Thyroid gland (tissue), 4 donors: Measurements from ENCODE around the gene ATP2A3. TPM values are rescaled to one million over a fixed set of nuclear protein-coding genes. Genes with fewer than 3 reads are reported as not detected.

ENCODE experiments used
- DNase-seq, 2 donors: peaks; one replicate each; pipeline ENCODE4 v3.0.0-alpha.2; 2019
- H3K27ac ChIP-seq, 3 donors: fragments of 200-600 bp; sonication (generic); 1 replicate in 2 of 3; 2 replicates in 1 of 3; pipeline ENCODE4 v1.5.1; 2016 to 2019; ENCODE audit warnings: mild to moderate bottlenecking in 1 of 3, moderate library complexity in 1 of 3
- H3K27me3 ChIP-seq: fragments of 200-600 bp; sonication (generic); one replicate; pipeline ENCODE4 v1.5.1; 2019
- H3K36me3 ChIP-seq, 2 donors: fragments of 200-600 bp; sonication (generic); one replicate each; pipeline ENCODE4 v1.5.1; 2016 to 2019
- H3K4me1 ChIP-seq, 2 donors: fragments of 200-600 bp; sonication (generic); one replicate each; pipeline ENCODE4 v1.5.1; 2017 to 2019
- H3K4me3 ChIP-seq, 3 donors: fragments of 200-600 bp; sonication (generic); replicated peaks in 1 of 3; 1 replicate in 2 of 3; 2 replicates in 1 of 3; pipeline ENCODE4 v1.5.1; 2016; ENCODE audit warnings: mild to moderate bottlenecking in 1 of 3
- H3K9me3 ChIP-seq: fragments of 200-600 bp; sonication (generic); one replicate; pipeline ENCODE4 v1.5.1; 2017
- POLR2A ChIP-seq, 2 donors: fragments of 450-650 bp; IDR thresholded peaks; one replicate each; pipeline ENCODE4 v1.6.1; 2017; ENCODE audit warnings: antibody characterized with exemption in 2 of 2, mild to moderate bottlenecking in 2 of 2, moderate library complexity in 1 of 2
- WGBS, 2 donors: methylation state at CpG; one replicate each; pipeline ENCODE4 v1.1.5; 2017; 5-methylcytosine and 5-hydroxymethylcytosine counted together
- intact Hi-C: fragments of 100-400 bp; cut with DNase I; formaldehyde crosslinking; loops from one replicate; pipeline ENCODE4 v1.15.1; 2023
- total RNA-seq, 4 donors: library from RNA; depleted of rRNA; stranded (reverse); fragments of >200 nt; gene quantifications; one replicate each; pipeline ENCODE4 v1.2.3, GENCODE V29; 2016
- TF ChIP-seq, protein P1 (sequence below), 6 experiments: fragments of 200-600 bp in 3 of 6; fragments of 450-650 bp in 3 of 6; sonication (generic) in 3 of 6; IDR thresholded peaks; one replicate each; pipeline ENCODE4 v1.5.1; 2016 to 2019; ENCODE audit warnings: antibody characterized with exemption in 6 of 6, mild to moderate bottlenecking in 2 of 6, inconsistent platforms in 1 of 6, moderate library complexity in 1 of 6

Gene ATP2A3
- total RNA-seq, 4 donors from 2014 or later: 6.9 to 18.6 (median 9.1) TPM

DNA sequence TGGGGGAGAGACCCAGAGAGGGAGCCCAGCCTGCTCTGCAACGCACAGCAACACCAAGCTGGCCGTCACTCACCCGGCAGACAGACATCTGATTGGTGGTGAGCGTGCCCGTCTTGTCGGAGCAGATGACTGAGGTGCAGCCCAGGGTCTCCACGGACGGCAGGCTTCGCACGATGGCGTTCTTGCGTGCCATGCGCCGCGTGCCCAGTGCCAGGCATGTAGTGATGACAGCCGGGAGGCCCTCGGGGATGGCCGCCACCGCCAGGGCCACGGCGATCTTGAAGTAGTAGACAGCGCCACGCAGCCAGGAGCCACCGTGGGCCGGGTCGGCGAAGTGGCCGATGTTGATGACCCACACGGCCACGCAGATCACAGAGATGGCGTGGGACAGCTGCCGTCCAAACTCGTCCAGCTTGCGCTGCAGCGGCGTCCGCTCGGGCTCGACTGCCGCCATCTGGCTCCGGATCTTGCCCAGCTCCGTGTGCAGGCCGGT lies 16.9 kb downstream of the ATP2A3 start:
- intact Hi-C loops: no loop called here
- H3K27me3 ChIP-seq: no peaks in the 10 kb centered on the region
- H3K27ac ChIP-seq: no peak overlapping the region
- H3K36me3 ChIP-seq: no peaks in the 10 kb centered on the region
- H3K4me3 ChIP-seq: no peak overlapping the region
- H3K4me1 ChIP-seq: peaks cover 0 to 9% of the 10 kb centered on the region in 2 donors
- no peaks in the 10 kb centered on the region for H3K9me3 ChIP-seq
- no peak for DNase-seq
- no peak for TF ChIP-seq POLR2A (IDR thresholded peaks at IDR 0.05)
- TF ChIP-seq, protein P1, sequence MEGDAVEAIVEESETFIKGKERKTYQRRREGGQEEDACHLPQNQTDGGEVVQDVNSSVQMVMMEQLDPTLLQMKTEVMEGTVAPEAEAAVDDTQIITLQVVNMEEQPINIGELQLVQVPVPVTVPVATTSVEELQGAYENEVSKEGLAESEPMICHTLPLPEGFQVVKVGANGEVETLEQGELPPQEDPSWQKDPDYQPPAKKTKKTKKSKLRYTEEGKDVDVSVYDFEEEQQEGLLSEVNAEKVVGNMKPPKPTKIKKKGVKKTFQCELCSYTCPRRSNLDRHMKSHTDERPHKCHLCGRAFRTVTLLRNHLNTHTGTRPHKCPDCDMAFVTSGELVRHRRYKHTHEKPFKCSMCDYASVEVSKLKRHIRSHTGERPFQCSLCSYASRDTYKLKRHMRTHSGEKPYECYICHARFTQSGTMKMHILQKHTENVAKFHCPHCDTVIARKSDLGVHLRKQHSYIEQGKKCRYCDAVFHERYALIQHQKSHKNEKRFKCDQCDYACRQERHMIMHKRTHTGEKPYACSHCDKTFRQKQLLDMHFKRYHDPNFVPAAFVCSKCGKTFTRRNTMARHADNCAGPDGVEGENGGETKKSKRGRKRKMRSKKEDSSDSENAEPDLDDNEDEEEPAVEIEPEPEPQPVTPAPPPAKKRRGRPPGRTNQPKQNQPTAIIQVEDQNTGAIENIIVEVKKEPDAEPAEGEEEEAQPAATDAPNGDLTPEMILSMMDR (IDR thresholded peaks at IDR 0.05): no peak
- 95 to 97% methylated on average over 26 to 30 of the region's 43 CpGs for WGBS, 2 donors

DNA sequence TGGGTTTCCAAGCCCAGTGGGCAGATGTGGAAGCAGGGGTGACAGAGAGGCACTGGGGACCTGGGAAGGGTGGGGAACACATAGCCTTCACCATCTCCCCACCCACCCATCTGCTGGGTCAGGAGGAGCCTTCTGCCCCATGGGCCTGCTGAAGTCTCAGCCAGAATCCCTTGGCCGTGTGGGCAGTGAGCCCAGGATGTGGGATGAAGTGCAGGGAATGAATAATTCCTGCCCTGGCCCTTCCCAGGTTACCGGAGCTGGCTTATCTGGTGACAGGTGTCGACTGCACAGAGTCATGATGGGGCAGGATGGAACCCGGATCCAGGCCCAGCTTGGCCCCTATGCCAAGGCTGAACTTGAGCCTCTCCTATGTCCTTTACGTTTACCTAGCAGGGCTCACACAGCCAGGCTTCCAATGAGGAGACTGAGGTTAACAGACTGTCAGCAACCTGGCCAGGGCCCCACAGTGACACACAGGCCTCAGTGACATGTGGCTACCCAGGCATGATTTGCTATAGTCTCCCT lies 17.5 kb downstream of the ATP2A3 start:
- H3K9me3 ChIP-seq: no peaks in the 10 kb centered on the region
- intact Hi-C loops: no loop called here
- no peaks in the 10 kb centered on the region for H3K27me3 ChIP-seq
- 88 to 90% methylated on average over 5 of the region's 5 CpGs for WGBS, 2 donors
- H3K36me3 ChIP-seq: no peaks in the 10 kb centered on the region
- H3K4me3 ChIP-seq: no peak overlapping the region
- no peak for DNase-seq
- peaks cover 0 to 9% of the 10 kb centered on the region in 2 donors for H3K4me1 ChIP-seq
- no peak overlapping the region for H3K27ac ChIP-seq
- no peak for TF ChIP-seq POLR2A (IDR thresholded peaks at IDR 0.05)
- TF ChIP-seq, protein P1 (IDR thresholded peaks at IDR 0.05): no peak

DNA sequence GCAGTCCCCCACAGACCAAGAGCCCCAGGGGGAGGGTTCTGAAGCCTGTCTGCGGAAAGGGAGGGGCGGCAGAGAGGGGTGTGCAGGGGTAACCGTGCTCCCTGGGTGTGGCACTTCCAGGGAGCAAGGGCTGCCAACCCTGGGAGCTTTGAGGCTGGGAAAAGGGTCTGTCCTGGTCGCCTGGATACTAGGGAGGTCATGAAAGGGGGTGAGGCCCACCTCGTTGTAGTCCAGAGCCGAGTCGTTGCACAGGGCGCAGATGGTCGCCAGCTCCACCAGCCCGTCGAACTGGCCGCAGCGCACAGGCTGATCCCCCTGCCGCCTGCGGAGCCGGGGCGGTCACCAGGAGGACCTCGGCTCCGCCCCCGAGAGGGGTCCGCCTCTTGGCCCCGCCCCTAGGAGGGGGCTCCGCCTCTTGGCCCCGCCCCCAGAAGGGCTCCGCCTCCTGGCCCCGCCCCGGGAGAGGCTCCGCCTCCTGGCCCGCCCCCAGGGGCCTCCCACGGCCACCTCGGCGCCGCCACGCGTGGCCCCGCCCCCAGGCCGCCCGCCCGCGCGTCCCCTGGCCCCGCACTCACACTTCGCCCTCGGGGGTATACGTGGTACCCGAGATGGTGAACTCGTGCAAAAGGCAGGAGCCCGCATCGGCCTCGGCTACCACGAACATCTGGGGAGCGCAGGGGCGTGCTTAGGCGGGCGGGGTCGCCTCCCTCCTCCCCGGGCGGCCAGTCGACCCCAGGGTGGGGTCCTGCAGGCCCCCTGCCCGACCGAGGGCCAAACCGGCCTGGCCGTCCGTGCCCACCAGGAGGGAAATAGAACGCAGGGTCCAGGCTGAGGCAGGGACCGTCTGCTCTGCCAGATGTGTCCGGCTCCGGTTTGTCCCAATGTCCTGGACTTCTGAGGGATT lies 19.5 kb downstream of the ATP2A3 start:
- Histone ChIP-seq H3K9me3 (no peaks in the 10 kb centered on the region), H3K4me3 (no peak overlapping the region), H3K27me3 (no peaks in the 10 kb centered on the region), H3K4me1 (peaks cover 0 to 9% of the 10 kb centered on the region in 2 donors), H3K36me3 (no peaks in the 10 kb centered on the region), H3K27ac (peak overlapping the region in 1 of 3 donors; percentile 17)
- WGBS, 2 donors: 27 to 48% methylated on average over 23 to 24 of the region's 68 CpGs
- TF ChIP-seq, protein P1 (IDR thresholded peaks at IDR 0.05): no peak
- no peak for TF ChIP-seq POLR2A (IDR thresholded peaks at IDR 0.05)
- DNase-seq: peak; percentile 26 to 27
- intact Hi-C loops: no loop called here

DNA sequence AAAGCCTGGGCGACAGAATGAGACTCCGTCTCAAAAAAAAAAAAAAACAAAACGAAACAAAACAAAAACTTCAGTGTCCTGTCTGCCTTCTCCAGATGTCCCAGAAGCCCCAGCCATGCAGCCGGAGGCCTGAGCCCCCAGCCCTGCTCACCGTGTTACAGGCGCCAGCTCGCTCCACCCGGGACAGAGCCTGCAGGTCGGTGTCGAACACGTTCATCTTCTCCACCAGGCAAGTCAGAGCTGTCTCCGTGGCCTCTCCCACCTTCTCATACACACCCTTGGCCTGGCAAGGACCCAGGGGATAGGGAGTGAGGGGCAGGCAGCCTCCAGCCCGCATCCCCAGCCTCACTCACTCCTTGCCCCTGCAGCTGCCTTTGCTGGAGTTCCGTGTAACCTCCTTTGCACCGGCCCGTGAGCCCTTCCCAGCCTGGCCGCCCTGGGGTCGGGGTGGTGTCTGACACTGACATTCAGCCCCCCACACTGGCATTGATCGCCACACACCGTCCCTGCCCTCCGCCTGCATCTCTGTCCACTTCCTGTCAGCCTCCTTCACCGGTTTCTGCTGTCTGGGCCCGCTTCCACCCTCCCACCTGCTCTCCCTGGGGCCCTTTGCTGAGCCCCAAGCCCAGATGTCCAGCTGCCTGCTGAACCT lies 20.9 kb downstream of the ATP2A3 start:
- Histone ChIP-seq H3K36me3 (no peaks in the 10 kb centered on the region), H3K9me3 (no peaks in the 10 kb centered on the region), H3K27ac (no peak overlapping the region), H3K4me1 (peaks cover 0 to 9% of the 10 kb centered on the region in 2 donors), H3K4me3 (no peak overlapping the region), H3K27me3 (no peaks in the 10 kb centered on the region)
- no peak for DNase-seq
- no peak for TF ChIP-seq POLR2A (IDR thresholded peaks at IDR 0.05)
- TF ChIP-seq, protein P1 (IDR thresholded peaks at IDR 0.05): no peak
- intact Hi-C loops: no loop called here
- 94 to 95% methylated on average over 23 of the region's 23 CpGs for WGBS, 2 donors
